Lower lobe of right lung (tissue), 2 donors: ENCODE results near the gene LKAAEAR1. TPM values are rescaled to one million over a fixed set of nuclear protein-coding genes. Genes with fewer than 3 reads are reported as not detected.

Experiments
- ATAC-seq, 2 donors: fragments of 200-7000 bp; cut with Tn5 transposase; one replicate each; pipeline ENCODE4 v1.9.1; 2020 to 2022; ENCODE audit warnings: mild to moderate bottlenecking in 2 of 2, moderate library complexity in 2 of 2
- DNase-seq: peaks from one replicate; pipeline ENCODE4 v3.0.0-alpha.2; 2020
- H3K27ac ChIP-seq: fragments of 200-600 bp; one replicate; pipeline ENCODE4 v1.8.0; 2022
- H3K27me3 ChIP-seq: fragments of 200-600 bp; one replicate; pipeline ENCODE4 v1.8.0; 2022; ENCODE audit warnings: low read depth
- H3K36me3 ChIP-seq: fragments of 200-600 bp; one replicate; pipeline ENCODE4 v1.8.0; 2022; ENCODE audit warnings: mild to moderate bottlenecking
- H3K4me1 ChIP-seq: fragments of 200-600 bp; one replicate; pipeline ENCODE4 v1.8.0; 2022
- H3K4me3 ChIP-seq: fragments of 200-600 bp; one replicate; pipeline ENCODE4 v1.8.0; 2022; ENCODE audit warnings: mild to moderate bottlenecking
- H3K9me3 ChIP-seq: fragments of 200-600 bp; one replicate; pipeline ENCODE4 v1.8.0; 2022
- intact Hi-C: fragments of 100-400 bp; cut with DNase I; formaldehyde crosslinking; loops from one replicate; pipeline ENCODE4 v1.11.0; 2022
- total RNA-seq: library from RNA; stranded (reverse); fragmentation: NEBNext Ultra II Directional; extraction: Animal tissue kit (Norgen Biotek cat#: 25700); gene quantifications from one replicate; pipeline ENCODE4 v1.2.1, GENCODE V29; 2021
- TF ChIP-seq, protein P1 (sequence below): fragments of 200-600 bp; IDR thresholded peaks from one replicate; pipeline ENCODE4 v1.8.0; 2022; ENCODE audit warnings: antibody characterized with exemption, mild to moderate bottlenecking
- donor health status: DM: no; HTN: yes; CAD: no; lungs with severe emphysema.

The LKAAEAR1 gene
- total RNA-seq, 1 donor from 2014 or later, result 0.97 TPM

DNA sequence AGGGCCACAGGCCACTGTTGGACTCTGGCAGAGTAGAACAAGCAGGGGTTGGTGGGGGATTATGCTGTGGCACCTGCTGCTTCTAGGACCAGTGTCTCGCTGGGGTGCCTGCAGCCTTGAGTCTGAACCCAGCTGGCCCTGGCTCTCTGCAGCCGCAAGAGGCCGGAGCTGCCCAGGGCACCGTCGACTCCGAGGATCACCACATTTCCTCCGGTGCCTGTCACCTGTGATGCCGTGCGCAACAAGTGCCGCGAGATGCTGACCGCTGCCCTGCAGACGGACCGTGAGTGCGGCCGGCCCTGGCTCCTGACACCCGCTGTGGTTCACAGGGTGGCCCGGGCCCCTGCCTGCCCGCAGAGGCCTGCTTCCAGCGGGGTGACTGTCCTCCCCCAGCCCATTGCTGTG lies 15.0 kb downstream of the LKAAEAR1 start:
- Histone ChIP-seq H3K9me3 (no peaks in the 10 kb centered on the region), H3K36me3 (peaks cover 25% of the 10 kb centered on the region), H3K27ac (no peak overlapping the region), H3K4me1 (peaks cover 17% of the 10 kb centered on the region), H3K4me3 (no peak overlapping the region), H3K27me3 (no peaks in the 10 kb centered on the region)
- intact Hi-C loops, result no loop called here
- TF ChIP-seq, protein P1, sequence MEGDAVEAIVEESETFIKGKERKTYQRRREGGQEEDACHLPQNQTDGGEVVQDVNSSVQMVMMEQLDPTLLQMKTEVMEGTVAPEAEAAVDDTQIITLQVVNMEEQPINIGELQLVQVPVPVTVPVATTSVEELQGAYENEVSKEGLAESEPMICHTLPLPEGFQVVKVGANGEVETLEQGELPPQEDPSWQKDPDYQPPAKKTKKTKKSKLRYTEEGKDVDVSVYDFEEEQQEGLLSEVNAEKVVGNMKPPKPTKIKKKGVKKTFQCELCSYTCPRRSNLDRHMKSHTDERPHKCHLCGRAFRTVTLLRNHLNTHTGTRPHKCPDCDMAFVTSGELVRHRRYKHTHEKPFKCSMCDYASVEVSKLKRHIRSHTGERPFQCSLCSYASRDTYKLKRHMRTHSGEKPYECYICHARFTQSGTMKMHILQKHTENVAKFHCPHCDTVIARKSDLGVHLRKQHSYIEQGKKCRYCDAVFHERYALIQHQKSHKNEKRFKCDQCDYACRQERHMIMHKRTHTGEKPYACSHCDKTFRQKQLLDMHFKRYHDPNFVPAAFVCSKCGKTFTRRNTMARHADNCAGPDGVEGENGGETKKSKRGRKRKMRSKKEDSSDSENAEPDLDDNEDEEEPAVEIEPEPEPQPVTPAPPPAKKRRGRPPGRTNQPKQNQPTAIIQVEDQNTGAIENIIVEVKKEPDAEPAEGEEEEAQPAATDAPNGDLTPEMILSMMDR, result no peak
- ATAC-seq (no peak), DNase-seq (no peak)

DNA sequence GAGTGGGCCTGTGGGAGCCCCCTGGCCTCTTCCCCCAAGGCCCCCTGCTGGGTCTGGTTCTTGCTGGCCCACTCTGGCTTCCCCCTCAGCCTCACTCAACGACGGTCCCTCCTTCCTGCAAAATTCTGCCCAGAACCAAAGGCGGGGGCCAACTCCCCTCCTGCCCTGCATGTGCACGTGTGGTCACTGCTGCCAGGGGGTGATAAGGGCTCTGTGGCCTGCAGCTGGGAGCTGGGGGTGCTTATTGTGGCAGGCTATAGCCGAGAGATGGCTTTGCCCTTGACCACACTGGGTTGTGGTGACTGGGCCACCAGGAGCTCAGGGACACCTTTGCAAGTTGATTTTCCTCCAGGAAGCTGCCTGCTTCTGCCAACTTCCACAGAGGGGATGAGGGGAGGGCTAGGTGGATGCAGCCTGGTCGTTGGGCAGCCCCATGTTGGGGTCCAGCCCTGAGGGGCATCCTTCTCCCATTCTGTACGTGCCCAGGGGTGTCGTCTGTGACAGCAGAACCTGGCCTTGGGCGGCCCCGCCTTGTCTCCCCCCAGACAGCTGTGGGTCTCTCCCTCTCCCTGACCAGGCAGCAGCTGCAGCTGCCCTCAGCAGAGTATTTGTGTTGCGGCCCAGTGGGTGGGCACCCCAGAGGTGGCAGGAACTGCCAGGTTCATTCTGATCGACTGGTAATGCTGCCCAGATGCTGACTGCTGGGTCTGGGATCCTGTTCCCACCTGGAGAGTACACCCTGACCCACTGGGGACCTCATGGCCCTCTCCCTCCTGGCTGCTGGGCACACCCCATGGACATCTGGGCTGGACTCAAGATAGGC lies 15.6 kb downstream of the LKAAEAR1 start:
- no peak for DNase-seq
- no peak overlapping the region for H3K27ac ChIP-seq
- H3K9me3 ChIP-seq, result no peaks in the 10 kb centered on the region
- peaks cover 19% of the 10 kb centered on the region for H3K36me3 ChIP-seq
- TF ChIP-seq, protein P1, result no peak
- intact Hi-C loops, result no loop called here
- H3K4me1 ChIP-seq, result peaks cover 23% of the 10 kb centered on the region
- H3K27me3 ChIP-seq, result no peaks in the 10 kb centered on the region
- no peak for ATAC-seq
- H3K4me3 ChIP-seq, result no peak overlapping the region

DNA sequence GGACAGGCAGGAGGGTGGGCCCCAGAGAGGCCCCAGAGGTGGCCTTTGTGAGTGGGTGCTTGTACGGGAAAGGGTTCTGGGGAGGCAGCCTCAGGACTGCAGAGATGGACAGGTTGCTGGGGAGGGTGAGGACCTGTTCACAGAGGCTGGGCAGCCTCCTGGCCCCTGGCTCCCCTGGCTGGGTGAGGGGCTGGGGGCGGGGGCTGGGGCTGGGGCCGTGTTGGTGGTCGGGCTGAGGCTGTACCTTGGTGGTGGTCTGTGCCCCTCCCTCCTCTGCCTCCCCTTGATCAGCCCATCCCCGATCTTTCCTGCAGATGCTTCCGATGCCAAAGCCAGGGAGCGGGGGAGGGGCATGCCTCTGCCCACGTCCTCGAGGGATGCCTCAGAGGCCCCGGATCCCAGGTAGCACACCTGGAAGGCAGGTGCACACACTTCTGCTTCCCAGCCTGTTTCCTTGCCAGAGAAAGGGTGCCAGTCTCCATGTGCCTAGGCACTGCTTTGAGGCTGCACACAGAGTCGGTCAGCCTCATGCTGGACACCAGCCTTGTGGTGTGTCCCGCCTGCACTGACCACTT lies 16.4 kb downstream of the LKAAEAR1 start:
- peaks cover 25% of the 10 kb centered on the region for H3K4me1 ChIP-seq
- H3K9me3 ChIP-seq, result no peaks in the 10 kb centered on the region
- TF ChIP-seq, protein P1, result no peak
- no peak overlapping the region for H3K27ac ChIP-seq
- DNase-seq (no peak), ATAC-seq (no peak)
- peaks cover 11% of the 10 kb centered on the region for H3K36me3 ChIP-seq
- H3K27me3 ChIP-seq, result no peaks in the 10 kb centered on the region
- intact Hi-C loops, result no loop called here
- H3K4me3 ChIP-seq, result no peak overlapping the region

DNA sequence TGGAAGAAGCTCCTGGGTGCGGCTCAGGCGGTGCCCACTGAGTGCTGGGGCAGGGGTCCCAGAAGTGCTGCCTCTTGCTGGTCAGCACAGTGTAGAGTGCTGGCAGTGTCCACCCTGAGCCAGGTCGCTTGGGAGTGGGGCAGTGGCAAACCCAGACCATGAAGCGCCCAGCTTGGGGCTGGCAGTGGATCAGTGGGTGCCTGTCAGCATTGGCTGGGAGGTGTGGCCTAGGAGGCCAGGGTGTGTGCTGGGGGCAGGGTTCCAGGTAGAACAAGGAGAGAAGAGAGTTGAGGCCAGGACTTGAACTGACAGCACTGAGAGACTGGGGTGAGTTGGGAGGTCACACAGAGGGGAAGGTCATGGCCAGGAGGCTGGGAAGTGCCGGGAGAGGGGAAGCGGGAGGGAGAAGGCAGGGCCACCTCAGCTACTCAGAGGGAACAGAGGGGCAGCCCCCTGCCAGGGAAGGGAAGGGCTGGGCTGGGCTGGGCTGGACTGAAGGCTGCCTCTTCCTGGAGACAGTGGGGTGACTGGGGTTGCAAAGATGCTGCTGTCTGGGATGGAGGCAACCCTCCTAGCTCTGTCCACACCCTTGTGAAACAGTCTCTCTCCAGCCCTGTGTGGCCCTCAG lies 17.1 kb downstream of the LKAAEAR1 start:
- H3K27ac ChIP-seq, result no peak overlapping the region
- no peak overlapping the region for H3K4me3 ChIP-seq
- peaks cover 4% of the 10 kb centered on the region for H3K36me3 ChIP-seq
- intact Hi-C loops, result no loop called here
- H3K9me3 ChIP-seq, result no peaks in the 10 kb centered on the region
- H3K4me1 ChIP-seq, result peaks cover 32% of the 10 kb centered on the region
- TF ChIP-seq, protein P1, result no peak
- no peaks in the 10 kb centered on the region for H3K27me3 ChIP-seq
- no peak for DNase-seq
- no peak for ATAC-seq

DNA sequence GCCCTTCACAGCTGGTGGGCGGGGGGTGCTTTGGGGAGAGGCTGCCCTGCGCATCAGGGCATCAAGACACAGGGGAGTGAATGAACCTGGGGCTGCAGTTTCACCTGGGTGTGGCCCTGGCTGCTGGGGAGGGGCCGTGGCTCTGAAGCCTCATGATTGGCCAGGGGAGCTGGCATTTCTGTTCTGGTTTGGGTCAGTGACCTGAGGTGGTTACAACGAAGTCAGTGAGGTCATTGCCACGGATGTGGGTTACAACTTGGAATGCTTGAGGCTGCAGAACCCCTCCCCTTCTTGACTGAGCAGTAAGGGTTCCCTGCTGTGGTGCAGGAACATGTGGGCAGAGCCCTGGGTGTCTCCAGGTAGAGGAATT lies 18.2 kb downstream of the LKAAEAR1 start:
- ATAC-seq, result no peak
- Histone ChIP-seq H3K27me3 (no peaks in the 10 kb centered on the region), H3K27ac (no peak overlapping the region), H3K4me3 (no peak overlapping the region), H3K9me3 (no peaks in the 10 kb centered on the region), H3K4me1 (peaks cover 33% of the 10 kb centered on the region), H3K36me3 (no peaks in the 10 kb centered on the region)
- no peak for DNase-seq
- intact Hi-C loops, result no loop called here
- TF ChIP-seq, protein P1, result no peak
